HG03460 (cell line): ENCODE data around the gene EEF2KMT.
A peak's percentile ranks its signal among the peaks of the same experiment; 100 is the strongest.
"Not testable (repeated sequence)": the region's sequence is repeated elsewhere in the genome, so short reads cannot be mapped to it uniquely, and the experiment has no call there.

Experiments
- ATAC-seq: cut with Tn5 transposase; IDR thresholded peaks from one replicate; pipeline ENCODE4 v1.9.1; 2021; ENCODE audit not compliant: unreplicated experiment

Gene EEF2KMT, protein sequence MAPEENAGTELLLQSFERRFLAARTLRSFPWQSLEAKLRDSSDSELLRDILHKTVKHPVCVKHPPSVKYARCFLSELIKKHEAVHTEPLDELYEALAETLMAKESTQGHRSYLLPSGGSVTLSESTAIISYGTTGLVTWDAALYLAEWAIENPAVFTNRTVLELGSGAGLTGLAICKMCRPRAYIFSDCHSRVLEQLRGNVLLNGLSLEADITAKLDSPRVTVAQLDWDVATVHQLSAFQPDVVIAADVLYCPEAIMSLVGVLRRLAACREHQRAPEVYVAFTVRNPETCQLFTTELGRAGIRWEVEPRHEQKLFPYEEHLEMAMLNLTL

DNA sequence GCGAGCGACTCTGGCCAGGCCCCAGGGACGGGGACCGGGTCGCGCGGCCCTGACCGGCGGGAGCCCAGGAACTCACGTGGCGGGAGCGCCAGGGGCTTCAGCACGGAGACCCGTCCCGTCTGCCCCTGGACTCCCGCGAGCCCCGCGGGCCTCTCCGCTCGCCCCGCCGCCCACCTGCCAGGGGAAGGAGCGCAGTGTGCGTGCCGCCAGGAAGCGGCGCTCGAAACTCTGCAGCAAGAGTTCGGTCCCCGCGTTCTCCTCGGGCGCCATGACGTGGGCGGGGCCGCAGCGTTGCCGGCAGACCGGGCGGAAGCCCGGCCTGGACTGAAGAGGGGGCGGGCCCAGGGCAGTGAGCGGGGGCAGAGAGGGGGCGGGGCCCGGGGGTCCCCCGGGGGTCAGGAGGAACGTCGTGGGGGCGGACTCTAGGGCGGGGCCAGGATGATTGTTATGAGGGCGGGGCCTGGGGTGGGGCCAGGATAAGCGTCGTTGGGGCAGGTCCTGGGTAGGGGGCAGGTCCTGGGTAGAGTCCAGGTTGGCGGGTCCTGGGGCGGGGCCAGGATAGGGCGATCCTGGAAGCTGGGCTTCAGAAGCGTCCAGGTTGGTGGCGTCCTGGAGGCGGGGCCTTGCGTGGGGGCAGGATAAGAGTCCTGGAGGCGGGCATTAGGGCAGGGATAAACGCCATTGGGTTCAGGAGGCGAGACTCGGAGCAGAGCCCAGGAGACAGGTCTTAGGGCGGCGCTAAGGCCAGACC is at the start of gene EEF2KMT:
EEF2KMT (minus strand) TSS at position 326 of the 751 bp plus-strand sequence; CDS start at position 270, 56 bp downstream.
- peak; percentile 94 for ATAC-seq

DNA sequence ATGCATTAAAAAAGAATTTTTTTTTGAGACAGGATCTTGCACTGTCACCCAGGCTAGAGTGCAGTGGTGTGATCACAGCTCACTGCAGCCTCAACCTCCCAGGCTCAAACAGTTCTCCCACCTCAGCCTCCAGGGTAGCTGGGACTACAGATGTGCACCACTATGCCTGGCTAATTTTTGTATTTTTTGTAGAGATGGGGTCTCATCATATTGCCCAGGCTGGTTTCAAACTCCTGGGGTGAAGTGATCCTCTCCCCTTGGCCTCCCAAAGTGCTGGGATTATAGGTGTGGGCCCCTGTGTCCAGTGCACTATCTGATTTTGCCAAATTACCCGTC is 47.0 kb upstream of the EEF2KMT start:
- not testable (repeated sequence) for ATAC-seq

GRCh38 chr16:5143761-5144620 is 46.4 kb upstream of the EEF2KMT start:
- ATAC-seq, result no peak

DNA sequence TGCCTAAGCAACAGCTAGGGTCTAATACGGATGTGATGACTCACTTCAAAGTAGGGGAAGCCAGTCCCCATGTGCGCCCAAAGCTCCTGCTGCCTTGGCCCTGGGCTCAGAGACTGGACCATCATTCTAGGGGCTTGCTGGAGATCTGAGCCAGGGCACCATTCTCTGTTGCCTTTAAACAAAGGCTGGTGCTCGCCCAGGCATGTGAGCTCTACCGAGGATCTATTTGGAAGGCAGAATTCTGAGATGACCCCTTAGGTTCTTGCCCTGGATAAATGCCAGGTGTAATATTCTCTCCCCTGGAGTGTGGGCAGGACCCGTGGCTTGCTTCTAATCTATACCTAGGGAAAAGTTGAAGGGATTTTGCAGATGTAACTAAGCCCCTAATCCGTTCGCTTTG is 42.6 kb upstream of the EEF2KMT start:
- ATAC-seq, result not testable (repeated sequence)

GRCh38 chr16:5134739-5135452 is 37.3 kb upstream of the EEF2KMT start:
- ATAC-seq, result not testable (repeated sequence)

DNA sequence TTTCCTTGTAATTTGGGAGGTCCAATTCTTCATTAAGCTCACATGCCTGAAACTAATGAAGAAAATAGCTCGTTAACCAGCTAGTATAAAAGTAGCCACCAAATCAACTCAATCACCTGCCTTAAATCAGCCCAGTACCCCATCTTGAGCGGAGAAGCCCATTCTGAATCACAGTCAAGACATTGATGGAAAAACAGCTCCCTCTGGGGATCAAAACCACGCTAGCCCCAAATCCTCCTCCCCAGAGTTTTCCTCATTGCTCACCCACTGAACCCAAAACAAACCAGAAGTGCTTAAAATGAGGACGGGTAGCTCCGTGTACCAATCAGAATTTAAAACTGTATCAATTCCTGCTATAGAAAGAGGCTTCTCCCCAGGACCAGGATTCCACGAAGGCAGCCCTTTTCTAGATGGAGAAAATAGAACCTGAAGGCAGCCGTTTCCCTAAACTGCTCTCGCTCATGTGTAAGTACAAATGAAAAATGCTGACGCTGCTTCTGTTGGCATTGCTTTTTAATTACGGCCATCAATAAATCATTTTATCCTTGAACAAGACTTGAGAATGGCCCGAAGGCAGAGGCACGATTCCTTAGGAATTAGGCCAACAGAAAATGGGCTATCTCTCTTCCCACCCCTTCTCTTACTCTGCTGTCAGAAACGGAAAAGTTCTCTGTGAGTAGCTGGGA is 35.5 kb upstream of the EEF2KMT start:
- ATAC-seq, result not testable (repeated sequence)

GRCh38 chr16:5131467-5132004 is 33.9 kb upstream of the EEF2KMT start:
- not testable (repeated sequence) for ATAC-seq

DNA sequence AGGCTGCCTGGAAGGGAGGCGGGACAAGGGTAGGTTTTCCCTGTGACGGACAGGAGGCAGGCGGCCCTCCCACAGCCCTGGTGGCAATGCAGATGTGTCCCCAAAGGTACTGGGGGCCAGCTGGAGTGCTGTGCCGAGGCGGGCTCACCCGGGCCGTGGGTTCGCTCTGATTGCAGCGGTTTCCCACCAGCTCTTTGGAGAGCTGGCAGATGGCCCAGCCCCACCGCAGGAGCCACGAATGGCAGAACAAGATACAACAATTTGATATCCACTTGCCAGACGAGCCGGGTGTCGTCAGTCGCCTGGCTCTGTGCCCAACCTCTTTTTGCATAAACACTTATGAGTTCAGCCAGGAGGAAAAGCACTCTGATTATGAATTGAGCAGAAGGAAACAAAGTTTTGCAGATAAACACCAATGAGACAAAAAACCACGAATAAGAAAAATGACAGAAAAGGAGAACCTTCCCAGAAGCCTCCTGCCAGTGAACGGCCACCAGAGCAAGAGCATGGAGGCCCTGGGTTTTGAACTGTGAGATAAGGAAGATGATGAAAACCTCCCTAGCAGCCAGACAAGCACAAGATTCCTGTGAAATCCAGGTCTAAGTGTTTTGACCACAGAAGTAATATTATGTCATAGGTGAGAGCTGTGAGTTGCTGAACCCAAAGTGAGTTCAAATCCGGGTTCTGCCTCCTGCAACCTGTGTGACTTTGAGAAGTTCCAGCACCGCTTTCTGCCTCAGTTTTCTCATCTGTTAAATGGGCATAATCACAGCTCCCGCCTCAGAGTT is 19.9 kb upstream of the EEF2KMT start:
- ATAC-seq, result not testable (repeated sequence)

DNA sequence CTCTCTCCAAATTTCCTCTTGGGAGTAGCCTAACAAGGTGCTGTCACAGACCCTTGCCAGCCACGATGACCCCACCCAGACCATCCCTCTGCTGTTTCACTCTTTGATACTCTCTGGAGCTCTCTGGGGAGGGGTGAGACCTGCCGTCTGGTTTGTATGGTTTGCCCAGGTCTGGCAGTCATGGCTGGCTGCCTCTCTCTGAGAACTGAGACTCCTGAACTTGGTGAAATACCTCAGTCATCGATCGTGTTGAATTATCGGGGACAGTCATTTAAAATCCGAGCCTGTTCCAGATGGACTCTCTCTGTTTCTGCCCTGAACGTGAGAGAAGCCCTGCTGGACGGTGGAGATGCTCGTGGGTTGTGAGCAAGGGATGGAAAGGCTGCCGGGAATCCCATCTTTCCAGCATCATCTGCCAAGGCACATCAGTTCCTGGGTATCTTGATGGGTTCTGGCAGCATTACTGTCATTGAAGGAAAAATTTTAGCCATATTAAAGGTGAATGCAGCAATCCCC is 19.2 kb upstream of the EEF2KMT start:
- not testable (repeated sequence) for ATAC-seq

DNA sequence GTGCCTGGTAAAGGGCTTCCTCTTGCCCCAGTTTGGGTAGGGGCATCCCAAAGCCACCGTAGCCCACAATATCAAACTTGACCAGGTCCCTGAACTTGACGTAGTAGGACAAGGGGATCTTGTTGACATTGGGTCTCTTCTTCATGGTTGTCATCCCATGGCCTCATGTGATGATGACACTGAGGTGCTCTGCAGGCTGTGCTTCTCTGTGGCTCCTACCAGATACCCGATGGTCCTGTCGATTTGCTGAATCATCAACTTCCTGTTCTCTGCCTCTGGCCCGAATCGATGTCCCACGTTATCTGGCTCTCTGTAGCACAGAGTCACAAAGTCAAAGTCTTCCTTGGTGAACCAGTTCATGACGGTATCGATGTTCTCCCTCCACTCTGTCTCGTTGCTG is 13.3 kb upstream of the EEF2KMT start:
- ATAC-seq, result not testable (repeated sequence)

DNA sequence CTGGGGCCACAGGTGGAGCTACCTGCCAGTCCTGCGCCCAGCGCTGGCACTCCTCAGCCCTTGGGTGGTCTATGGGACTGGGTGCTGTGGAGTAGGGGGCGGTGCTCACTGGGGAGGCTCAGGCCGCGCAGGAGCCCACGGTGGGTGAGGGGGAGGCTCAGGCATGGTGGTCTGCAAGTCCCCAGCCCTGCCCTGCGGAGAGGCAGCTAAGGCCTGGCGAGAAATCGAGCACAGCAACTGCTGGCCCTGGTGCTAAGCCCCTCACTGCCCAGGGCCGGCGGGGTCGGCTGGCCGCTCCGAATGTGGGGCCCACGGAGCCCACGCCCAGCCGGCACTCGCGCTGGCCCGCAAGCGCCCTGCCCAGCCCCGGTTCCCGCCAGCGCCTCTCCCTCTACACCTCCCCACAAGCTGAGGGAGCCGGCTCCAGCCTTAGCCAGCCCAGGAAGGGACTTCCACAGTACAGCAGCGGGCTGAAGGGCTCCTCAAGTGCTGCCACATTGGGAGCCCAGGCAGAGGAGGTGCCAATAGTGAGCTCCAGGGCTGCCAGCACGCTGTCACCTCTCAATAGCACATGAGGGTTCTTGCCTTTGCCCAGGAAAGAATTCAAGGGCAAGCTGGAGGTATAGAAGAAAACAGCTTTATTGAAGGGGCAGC is 11.0 kb upstream of the EEF2KMT start:
- ATAC-seq, result no peak

- ATAC-seq, result not testable (repeated sequence)
These were observed 7.4 kb upstream of the EEF2KMT start for GRCh38 chr16:5105039-5105438.

GRCh38 chr16:5103296-5104032 is 5.9 kb upstream of the EEF2KMT start:
- ATAC-seq, result not testable (repeated sequence)

GRCh38 chr16:5099174-5099573 is 1.6 kb upstream of the EEF2KMT start:
- ATAC-seq, result not testable (repeated sequence)

GRCh38 chr16:5098221-5099159 is 895 bp upstream of the EEF2KMT start:
- peak; percentile 75 for ATAC-seq

DNA sequence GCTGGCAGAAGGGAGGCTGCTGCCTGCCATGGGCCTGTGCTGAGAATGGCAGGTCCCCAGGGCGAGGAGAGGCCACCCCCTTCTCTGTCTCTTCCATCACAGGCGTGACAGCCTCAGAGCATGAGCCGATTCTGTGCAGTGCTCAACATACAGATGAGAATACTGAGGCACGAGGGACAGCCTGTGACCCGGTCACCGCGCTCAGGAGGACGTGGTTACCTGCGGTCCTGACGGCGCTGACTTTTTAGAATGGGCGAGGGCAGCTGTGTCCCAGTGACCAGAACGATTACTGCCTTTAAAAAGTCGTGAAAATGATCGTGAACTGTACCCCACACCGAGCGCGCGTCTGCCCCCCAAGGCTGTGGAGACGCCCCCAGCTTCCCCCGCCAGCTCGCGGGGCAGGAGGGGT is 530 bp downstream of the EEF2KMT start:
- not testable (repeated sequence) for ATAC-seq
